Kidney (tissue), 14 donors: ENCODE results near the gene SYT14. TPM values are rescaled to one million over a fixed set of nuclear protein-coding genes. Genes with fewer than 3 reads are reported as not detected.
"Not testable (repeated sequence)": the region's sequence is repeated elsewhere in the genome, so short reads cannot be mapped to it uniquely, and the experiment has no call there.

Experiments
- DNase-seq, 5 donors: peaks; one replicate each; pipeline ENCODE4 v3.0.0-alpha.2; 2013 to 2020
- FAIRE-seq: peaks from 2 replicates; lab custom pipeline; 2012; peaks lifted over from hg19 to GRCh38; lab: Jason Lieb, UNC
- H3K27ac ChIP-seq, 2 donors: one replicate each; pipeline ENCODE4 v1.7.0; 2013; ENCODE audit warnings: low read depth in 2 of 2, low read length in 2 of 2, inconsistent platforms in 1 of 2
- H3K27me3 ChIP-seq: one replicate; pipeline ENCODE4 v1.7.1; 2013; ENCODE audit warnings: low read length, inconsistent platforms; ENCODE audit not compliant: control insufficient read depth, insufficient read depth
- H3K36me3 ChIP-seq, 3 donors: one replicate each; pipeline versions ENCODE4 v1.7.0 to v1.7.1; 2013; ENCODE audit warnings: low read length in 3 of 3, control low read depth in 1 of 3, inconsistent platforms in 1 of 3; ENCODE audit not compliant: insufficient read depth in 3 of 3, control insufficient read depth in 2 of 3
- H3K4me1 ChIP-seq, 3 donors: one replicate each; pipeline versions ENCODE4 v1.7.0 to v1.7.1; 2013; ENCODE audit warnings: low read length in 3 of 3, inconsistent platforms in 1 of 3, low read depth in 1 of 3; ENCODE audit not compliant: control insufficient read depth in 2 of 3, insufficient read depth in 2 of 3
- H3K4me3 ChIP-seq, 3 donors: one replicate each; pipeline versions ENCODE4 v1.7.0 to v1.8.1; 2013; ENCODE audit warnings: low read length in 3 of 3, control low read depth in 1 of 3, inconsistent platforms in 1 of 3
- H3K9ac ChIP-seq, 3 donors: one replicate each; pipeline versions ENCODE4 v1.7.0 to v1.7.1; 2013; ENCODE audit warnings: low read length in 3 of 3, control low read depth in 1 of 3, inconsistent platforms in 1 of 3
- H3K9me3 ChIP-seq, 3 donors: one replicate each; pipeline versions ENCODE4 v1.7.0 to v1.7.1; 2013; ENCODE audit warnings: low read length in 3 of 3, control low read depth in 1 of 3, inconsistent platforms in 1 of 3; ENCODE audit not compliant: control insufficient read depth in 2 of 3, insufficient read depth in 1 of 3
- intact Hi-C: fragments of 100-400 bp; cut with DNase I; formaldehyde crosslinking; loops from one replicate; pipeline ENCODE4 v1.11.1; 2022
- polyA plus RNA-seq: library from polyadenylated mRNA; stranded (reverse); fragments of 350-450 nt; fragmentation: Illumina TruSeq; extraction: RNeasy Lipid Tissue Mini Kit (QIAGEN cat#74804); gene quantifications from one replicate; pipeline ENCODE4 v1.2.3, GENCODE V29; 2014; ENCODE audit warnings: low read depth, low replicate concordance; ENCODE audit not compliant: insufficient read depth
- total RNA-seq: library from RNA; stranded (reverse); fragmentation: NEBNext Ultra II Directional; extraction: Animal tissue kit (Norgen Biotek cat#: 25700); gene quantifications from one replicate; pipeline ENCODE4 v1.2.1, GENCODE V29; 2021
- TF ChIP-seq, protein P1 (sequence below): IDR thresholded peaks from 3 replicates; pipeline ENCODE4 v1.5.1; 2012; ENCODE audit warnings: mild to moderate bottlenecking, moderate library complexity, borderline replicate concordance; ENCODE audit not compliant: insufficient read depth; ENCODE audit errors: extremely low read depth
- donor health status: control.
- donor health status: control.
- donor health status: control.
- donor health status: control.
- donor health status: control.
- donor health status: DM: yes; HTN: yes; CAD: no.
- donor health status: Normal renal cell carcinoma (clear cell type).

The SYT14 gene
- total and polyA plus RNA-seq, 2 donors from 2014 or later: 0.22 to 1.3 TPM

- H3K27me3 ChIP-seq: no peaks in the 10 kb centered on the region
- FAIRE-seq: no peak
- peaks cover 0 to 4% (median 0%) of the 10 kb centered on the region in 3 donors for H3K9me3 ChIP-seq
- intact Hi-C loops: no loop called here
- DNase-seq: no peak
- H3K4me3 ChIP-seq: no peak overlapping the region
- H3K4me1 ChIP-seq: no peaks in the 10 kb centered on the region
- H3K36me3 ChIP-seq: no peaks in the 10 kb centered on the region
- no peak overlapping the region for H3K9ac ChIP-seq
- no peak overlapping the region for H3K27ac ChIP-seq
- TF ChIP-seq, protein P1, sequence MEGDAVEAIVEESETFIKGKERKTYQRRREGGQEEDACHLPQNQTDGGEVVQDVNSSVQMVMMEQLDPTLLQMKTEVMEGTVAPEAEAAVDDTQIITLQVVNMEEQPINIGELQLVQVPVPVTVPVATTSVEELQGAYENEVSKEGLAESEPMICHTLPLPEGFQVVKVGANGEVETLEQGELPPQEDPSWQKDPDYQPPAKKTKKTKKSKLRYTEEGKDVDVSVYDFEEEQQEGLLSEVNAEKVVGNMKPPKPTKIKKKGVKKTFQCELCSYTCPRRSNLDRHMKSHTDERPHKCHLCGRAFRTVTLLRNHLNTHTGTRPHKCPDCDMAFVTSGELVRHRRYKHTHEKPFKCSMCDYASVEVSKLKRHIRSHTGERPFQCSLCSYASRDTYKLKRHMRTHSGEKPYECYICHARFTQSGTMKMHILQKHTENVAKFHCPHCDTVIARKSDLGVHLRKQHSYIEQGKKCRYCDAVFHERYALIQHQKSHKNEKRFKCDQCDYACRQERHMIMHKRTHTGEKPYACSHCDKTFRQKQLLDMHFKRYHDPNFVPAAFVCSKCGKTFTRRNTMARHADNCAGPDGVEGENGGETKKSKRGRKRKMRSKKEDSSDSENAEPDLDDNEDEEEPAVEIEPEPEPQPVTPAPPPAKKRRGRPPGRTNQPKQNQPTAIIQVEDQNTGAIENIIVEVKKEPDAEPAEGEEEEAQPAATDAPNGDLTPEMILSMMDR: no peak
Observed at GRCh38 chr1:210195635-210196160, 257.7 kb downstream of the SYT14 start.

DNA sequence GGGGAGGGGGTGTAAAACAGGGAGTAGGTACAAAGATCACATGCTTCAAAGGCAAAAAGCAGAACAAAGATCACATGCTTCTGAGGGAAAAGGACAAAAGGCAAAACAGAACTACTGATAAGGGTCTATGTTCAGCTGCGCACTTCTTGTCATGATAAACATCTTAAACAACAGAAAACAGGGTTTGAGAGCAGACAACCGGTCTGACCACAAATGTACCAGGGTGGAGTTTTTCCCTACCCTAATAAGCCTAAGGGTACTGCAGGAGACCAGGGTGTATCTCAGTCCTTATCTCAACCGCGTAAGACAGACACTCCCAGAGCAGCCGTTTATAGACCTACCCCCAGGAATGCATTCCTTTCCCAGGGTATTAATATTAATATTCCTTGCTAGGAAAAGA lies 258.2 kb downstream of the SYT14 start:
- H3K4me1 ChIP-seq, H3K4me3 ChIP-seq, FAIRE-seq, DNase-seq, H3K27me3 ChIP-seq, H3K36me3 ChIP-seq, H3K27ac ChIP-seq, H3K9me3 ChIP-seq, intact Hi-C loops, H3K9ac ChIP-seq: not testable (repeated sequence)

GRCh38 chr1:210198840-210199239 lies 260.8 kb downstream of the SYT14 start:
- FAIRE-seq: no peak
- Histone ChIP-seq H3K36me3 (no peaks in the 10 kb centered on the region), H3K4me1 (no peaks in the 10 kb centered on the region), H3K27me3 (no peaks in the 10 kb centered on the region), H3K9ac (no peak overlapping the region), H3K9me3 (peaks cover 0 to 4% (median 0%) of the 10 kb centered on the region in 3 donors), H3K4me3 (no peak overlapping the region), H3K27ac (no peak overlapping the region)
- intact Hi-C loops: no loop called here
- no peak for DNase-seq
- TF ChIP-seq, protein P1: no peak

- Histone ChIP-seq H3K36me3 (no peaks in the 10 kb centered on the region), H3K27me3 (no peaks in the 10 kb centered on the region), H3K4me1 (no peaks in the 10 kb centered on the region), H3K9me3 (peaks cover 0 to 4% (median 0%) of the 10 kb centered on the region in 3 donors), H3K4me3 (no peak overlapping the region), H3K9ac (no peak overlapping the region), H3K27ac (no peak overlapping the region)
- DNase-seq (no peak), FAIRE-seq (no peak)
- intact Hi-C loops: no loop called here
- TF ChIP-seq, protein P1: no peak
Observed at GRCh38 chr1:210200124-210200736, 262.2 kb downstream of the SYT14 start.
